Uterus (tissue), 2 donors: ENCODE results near the gene UGT1A8.

ENCODE experiments used
- CTCF ChIP-seq, 4 experiments: fragments of 200-600 bp in 2 of 4; fragments of 450-650 bp in 2 of 4; sonication (generic) in 2 of 4; IDR thresholded peaks; one replicate each; pipeline ENCODE4 v1.5.1; 2016 to 2019; ENCODE audit warnings: antibody characterized with exemption in 4 of 4, mild to moderate bottlenecking in 2 of 4, moderate library complexity in 1 of 4
- POLR2A ChIP-seq, 2 donors: fragments of 450-650 bp; IDR thresholded peaks; one replicate each; pipeline ENCODE4 v1.6.1; 2016; ENCODE audit warnings: antibody characterized with exemption in 2 of 2, mild to moderate bottlenecking in 1 of 2, moderate library complexity in 1 of 2

- TF ChIP-seq CTCF (IDR thresholded peaks at IDR 0.05) (no peak), POLR2A (IDR thresholded peaks at IDR 0.05) (no peak)
Observed at GRCh38 chr2:233689501-233689900, 72.1 kb downstream of the UGT1A8 start.
